HL-60/S4 (cell line): ENCODE measurements around the gene CACNA1C.

Source experiments
- in situ Hi-C: fragments of 300-500 bp; cut with MboI; formaldehyde crosslinking; loops from 2 replicates; pipeline ENCODE4 v1.14.3; 2022; ENCODE audit warnings: low sequenced_read_pairs

CACNA1C gene

GRCh38 chr12:2165927-2166326 lies 113.1 kb downstream of the CACNA1C start:
- in situ Hi-C loops, result no loop called here

- in situ Hi-C loops, result no loop called here
These were observed 113.9 kb downstream of the CACNA1C start for GRCh38 chr12:2166696-2167095.

GRCh38 chr12:2167231-2167630 lies 114.4 kb downstream of the CACNA1C start:
- in situ Hi-C loops, result no loop called here

GRCh38 chr12:2168808-2169207 lies 116.0 kb downstream of the CACNA1C start:
- in situ Hi-C loops, result no loop called here

GRCh38 chr12:2169489-2169888 lies 116.7 kb downstream of the CACNA1C start:
- in situ Hi-C loops, result no loop called here

GRCh38 chr12:2169940-2170339 lies 117.2 kb downstream of the CACNA1C start:
- in situ Hi-C loops, result no loop called here

- in situ Hi-C loops, result no loop called here
These were observed 117.6 kb downstream of the CACNA1C start for GRCh38 chr12:2170376-2170775.

- in situ Hi-C loops, result no loop called here
These were observed 119.1 kb downstream of the CACNA1C start for GRCh38 chr12:2171672-2172426.

- in situ Hi-C loops, result no loop called here
These were observed 119.9 kb downstream of the CACNA1C start for GRCh38 chr12:2172491-2173214.

GRCh38 chr12:2173971-2174370 lies 121.2 kb downstream of the CACNA1C start:
- in situ Hi-C loops, result no loop called here

GRCh38 chr12:2177003-2177402 lies 124.2 kb downstream of the CACNA1C start:
- in situ Hi-C loops, result no loop called here

GRCh38 chr12:2177751-2178150 lies 125.0 kb downstream of the CACNA1C start:
- in situ Hi-C loops, result no loop called here

GRCh38 chr12:2179058-2179457 lies 126.3 kb downstream of the CACNA1C start:
- in situ Hi-C loops, result no loop called here

- in situ Hi-C loops, result no loop called here
These were observed 127.4 kb downstream of the CACNA1C start for GRCh38 chr12:2179953-2180736.

- in situ Hi-C loops, result no loop called here
These were observed 127.9 kb downstream of the CACNA1C start for GRCh38 chr12:2180737-2181082.

GRCh38 chr12:2183556-2184541 lies 131.1 kb downstream of the CACNA1C start:
- in situ Hi-C loops, result no loop called here

GRCh38 chr12:2185751-2186341 lies 133.1 kb downstream of the CACNA1C start:
- in situ Hi-C loops, result no loop called here

GRCh38 chr12:2187195-2187945 lies 134.6 kb downstream of the CACNA1C start:
- in situ Hi-C loops, result no loop called here

GRCh38 chr12:2190085-2190484 lies 137.3 kb downstream of the CACNA1C start:
- in situ Hi-C loops, result no loop called here
